IPS-18a (cell line): ENCODE results near the gene EVX2.

Source experiments
- H3K27ac ChIP-seq: one replicate; pipeline ENCODE4 v1.5.1; 2013; ENCODE audit warnings: low read length
- H3K27me3 ChIP-seq: one replicate; pipeline ENCODE4 v1.6.1; 2013; ENCODE audit warnings: mild to moderate bottlenecking, low read length; ENCODE audit not compliant: control insufficient read depth, insufficient read depth
- H3K36me3 ChIP-seq: one replicate; pipeline ENCODE4 v1.6.1; 2013; ENCODE audit warnings: low read depth, low read length; ENCODE audit not compliant: control insufficient read depth
- H3K4me1 ChIP-seq: one replicate; pipeline ENCODE4 v1.6.1; 2013; ENCODE audit warnings: low read depth, low read length; ENCODE audit not compliant: control insufficient read depth
- H3K4me3 ChIP-seq: one replicate; pipeline ENCODE4 v1.5.1; 2013; ENCODE audit warnings: low read length
- H3K9ac ChIP-seq: one replicate; pipeline ENCODE4 v1.6.1; 2013; ENCODE audit warnings: mild to moderate bottlenecking, low read length, moderate library complexity
- H3K9me3 ChIP-seq: one replicate; pipeline ENCODE4 v1.6.1; 2013; ENCODE audit warnings: low read depth, low read length; ENCODE audit not compliant: control insufficient read depth

EVX2 gene

GRCh38 chr2:176110415-176111308 lies 26.9 kb upstream of the EVX2 start:
- H3K27me3 ChIP-seq: peaks cover 99% of the 10 kb centered on the region

GRCh38 chr2:176109946-176110345 lies 26.2 kb upstream of the EVX2 start:
- Histone ChIP-seq H3K9ac (no peak overlapping the region), H3K9me3 (no peaks in the 10 kb centered on the region), H3K36me3 (no peaks in the 10 kb centered on the region), H3K4me3 (no peak overlapping the region), H3K27me3 (peaks cover 99% of the 10 kb centered on the region), H3K4me1 (no peaks in the 10 kb centered on the region), H3K27ac (no peak overlapping the region)

More at GRCh38 chr2:176110415-176111308, 26.9 kb upstream of the EVX2 start:
- H3K9me3 ChIP-seq: no peaks in the 10 kb centered on the region
- H3K36me3 ChIP-seq: no peaks in the 10 kb centered on the region
- no peak overlapping the region for H3K27ac ChIP-seq
- H3K4me3 ChIP-seq: no peak overlapping the region
- no peak overlapping the region for H3K9ac ChIP-seq
- H3K4me1 ChIP-seq: no peaks in the 10 kb centered on the region

GRCh38 chr2:176109192-176109901 lies 25.6 kb upstream of the EVX2 start:
- H3K36me3 ChIP-seq: no peaks in the 10 kb centered on the region
- no peak overlapping the region for H3K9ac ChIP-seq

GRCh38 chr2:176107731-176108181 lies 24.0 kb upstream of the EVX2 start:
- H3K9ac ChIP-seq: no peak overlapping the region
- H3K36me3 ChIP-seq: no peaks in the 10 kb centered on the region
- peaks cover 99% of the 10 kb centered on the region for H3K27me3 ChIP-seq
- no peaks in the 10 kb centered on the region for H3K9me3 ChIP-seq
- H3K4me3 ChIP-seq: no peak overlapping the region
- no peak overlapping the region for H3K27ac ChIP-seq
- peaks cover 5% of the 10 kb centered on the region for H3K4me1 ChIP-seq

More at GRCh38 chr2:176109192-176109901, 25.6 kb upstream of the EVX2 start:
- H3K27ac ChIP-seq: no peak overlapping the region
- peaks cover 99% of the 10 kb centered on the region for H3K27me3 ChIP-seq
- no peaks in the 10 kb centered on the region for H3K4me1 ChIP-seq
- H3K9me3 ChIP-seq: no peaks in the 10 kb centered on the region
- no peak overlapping the region for H3K4me3 ChIP-seq

- no peak within 1 kb of the TSS for H3K9ac ChIP-seq
- H3K27me3 ChIP-seq: peaks cover 99% of the 10 kb centered on the region
- H3K4me3 ChIP-seq: peak within 1 kb of the TSS; percentile 22
Observed at GRCh38 chr2:176106581-176107539, 23.1 kb upstream of the EVX2 start, which contains the start of gene HOXD11. TSS of gene HOXD11 (plus strand) at chr2:176107280. CDS start at chr2:176107356, 76 bp downstream.

GRCh38 chr2:176105730-176106580 lies 22.2 kb upstream of the EVX2 start:
- no peak overlapping the region for H3K27ac ChIP-seq
- peaks cover 5% of the 10 kb centered on the region for H3K4me1 ChIP-seq
- H3K4me3 ChIP-seq: no peak overlapping the region
- no peaks in the 10 kb centered on the region for H3K36me3 ChIP-seq
- peaks cover 99% of the 10 kb centered on the region for H3K27me3 ChIP-seq
- no peak overlapping the region for H3K9ac ChIP-seq
- H3K9me3 ChIP-seq: no peaks in the 10 kb centered on the region

More at GRCh38 chr2:176106581-176107539, 23.1 kb upstream of the EVX2 start, which contains the start of gene HOXD11:
- Histone ChIP-seq H3K9me3 (no peaks in the 10 kb centered on the region), H3K27ac (no peak within 1 kb of the TSS), H3K4me1 (peaks cover 5% of the 10 kb centered on the region), H3K36me3 (no peaks in the 10 kb centered on the region)

GRCh38 chr2:176105078-176105729 lies 21.4 kb upstream of the EVX2 start:
- H3K36me3 ChIP-seq: no peaks in the 10 kb centered on the region
- H3K9ac ChIP-seq: no peak overlapping the region
- H3K27ac ChIP-seq: no peak overlapping the region
- H3K9me3 ChIP-seq: no peaks in the 10 kb centered on the region
- peaks cover 99% of the 10 kb centered on the region for H3K27me3 ChIP-seq
- no peak overlapping the region for H3K4me3 ChIP-seq
- H3K4me1 ChIP-seq: peaks cover 5% of the 10 kb centered on the region

GRCh38 chr2:176104316-176105077 lies 20.7 kb upstream of the EVX2 start:
- Histone ChIP-seq H3K27me3 (peaks cover 99% of the 10 kb centered on the region), H3K9ac (no peak overlapping the region), H3K9me3 (no peaks in the 10 kb centered on the region), H3K4me3 (no peak overlapping the region), H3K4me1 (peaks cover 5% of the 10 kb centered on the region), H3K36me3 (no peaks in the 10 kb centered on the region), H3K27ac (no peak overlapping the region)

GRCh38 chr2:176103742-176104315 lies 20.1 kb upstream of the EVX2 start:
- Histone ChIP-seq H3K27ac (no peak overlapping the region), H3K27me3 (peaks cover 99% of the 10 kb centered on the region), H3K4me1 (peaks cover 8% of the 10 kb centered on the region), H3K4me3 (no peak overlapping the region), H3K9me3 (no peaks in the 10 kb centered on the region), H3K36me3 (no peaks in the 10 kb centered on the region), H3K9ac (no peak overlapping the region)
